Stromal cell of bone marrow (primary cell): ENCODE results near the gene RASGRP2.

Source experiments
- DNase-seq: peaks from one replicate; pipeline ENCODE4 v3.0.0-alpha.2; 2012; ENCODE audit warnings: low read depth

Gene RASGRP2

GRCh38 chr11:64743591-64744543 is at the start of gene RASGRP2:
Gene RASGRP2 (minus strand): TSS chr11:64744142. CDS start chr11:64742866, 1,276 bp downstream.
- no peak for DNase-seq

DNA sequence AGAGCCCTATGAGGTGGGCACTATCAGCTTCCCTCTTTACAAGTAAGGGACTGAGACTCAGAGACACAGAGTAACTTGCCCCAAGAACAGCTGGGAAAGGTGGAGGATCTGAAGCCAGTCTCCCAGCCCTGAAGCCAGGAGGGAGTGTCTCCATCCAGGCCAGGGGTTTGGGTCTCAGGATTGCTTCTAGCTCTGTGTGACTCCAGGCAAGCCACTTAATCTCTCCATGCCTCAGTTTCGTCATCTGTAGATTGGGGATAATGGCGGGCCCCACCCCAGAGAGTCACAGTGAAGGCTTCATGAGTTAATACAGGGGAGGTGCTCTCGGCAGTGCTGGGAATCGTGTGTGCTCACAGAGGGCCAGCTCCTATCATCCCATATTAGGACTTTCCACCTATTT is 48.5 kb upstream of the RASGRP2 start:
- DNase-seq: no peak

DNA sequence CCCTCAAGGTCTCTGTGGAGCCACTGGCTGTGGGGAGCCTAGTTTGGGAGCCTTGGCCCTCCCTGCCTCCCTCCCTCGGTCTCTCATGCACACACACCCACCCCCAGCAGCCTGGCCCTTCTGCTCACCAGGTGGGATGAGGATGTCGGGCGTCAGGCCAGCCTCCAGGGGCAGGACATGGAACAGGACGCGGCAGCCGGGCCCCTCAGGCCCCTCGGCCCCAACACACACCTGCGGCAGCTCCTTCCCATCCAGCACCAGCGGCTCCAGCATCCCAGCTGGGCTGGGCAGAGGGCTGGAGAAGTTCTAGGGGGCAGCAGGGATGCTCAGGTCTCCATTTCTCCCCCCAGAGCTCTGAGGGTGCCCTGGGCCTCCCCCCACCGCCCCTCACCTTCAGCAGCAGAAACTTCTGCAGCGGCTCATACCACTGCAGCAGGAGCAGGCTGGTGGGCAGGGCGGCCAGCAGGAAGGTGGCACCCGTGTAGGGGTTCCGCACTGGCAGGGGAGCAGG is 47.9 kb upstream of the RASGRP2 start:
- no peak for DNase-seq

DNA sequence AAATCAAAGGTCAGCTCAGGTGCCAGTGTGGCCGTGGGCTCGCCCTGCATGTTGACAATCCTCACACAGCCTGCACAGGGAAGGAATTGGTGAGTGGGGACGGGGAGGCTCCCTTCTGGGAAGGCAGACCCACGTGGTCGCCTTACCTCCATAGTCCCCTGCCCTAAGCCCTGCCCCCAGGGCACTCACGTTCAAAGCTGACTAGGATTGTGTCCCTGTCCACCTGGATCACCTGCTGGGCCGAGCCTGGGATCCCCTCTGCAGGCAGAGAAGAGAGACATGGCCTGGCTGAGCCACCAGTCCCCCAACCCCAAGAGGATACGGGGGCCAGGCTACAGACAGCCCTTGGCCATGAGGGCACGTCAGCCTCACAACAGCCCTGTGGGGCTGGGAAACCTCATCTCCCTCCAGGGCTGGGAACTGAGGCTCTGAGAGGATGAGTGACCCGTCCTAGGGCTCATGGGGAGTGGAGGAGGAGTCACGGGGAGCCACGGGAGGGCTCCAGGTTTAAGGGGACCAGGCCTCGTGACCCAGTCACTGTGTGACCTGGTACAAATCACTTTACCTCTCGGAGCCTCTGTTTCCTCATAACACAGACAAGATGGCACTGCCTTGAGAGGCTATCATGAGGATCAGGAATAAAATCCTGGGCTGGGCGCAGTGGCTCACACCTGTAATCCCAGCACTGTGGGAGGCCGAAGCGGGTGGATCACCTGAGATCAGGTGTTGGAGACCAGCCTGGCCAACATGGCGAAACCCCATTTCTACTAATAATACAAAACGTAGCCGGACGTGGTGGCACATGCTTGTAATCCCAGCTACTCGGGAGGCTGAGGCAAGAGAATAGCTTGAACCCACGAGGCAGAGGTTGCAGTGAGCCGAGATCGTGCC is 46.5 kb upstream of the RASGRP2 start:
- no peak for DNase-seq

DNA sequence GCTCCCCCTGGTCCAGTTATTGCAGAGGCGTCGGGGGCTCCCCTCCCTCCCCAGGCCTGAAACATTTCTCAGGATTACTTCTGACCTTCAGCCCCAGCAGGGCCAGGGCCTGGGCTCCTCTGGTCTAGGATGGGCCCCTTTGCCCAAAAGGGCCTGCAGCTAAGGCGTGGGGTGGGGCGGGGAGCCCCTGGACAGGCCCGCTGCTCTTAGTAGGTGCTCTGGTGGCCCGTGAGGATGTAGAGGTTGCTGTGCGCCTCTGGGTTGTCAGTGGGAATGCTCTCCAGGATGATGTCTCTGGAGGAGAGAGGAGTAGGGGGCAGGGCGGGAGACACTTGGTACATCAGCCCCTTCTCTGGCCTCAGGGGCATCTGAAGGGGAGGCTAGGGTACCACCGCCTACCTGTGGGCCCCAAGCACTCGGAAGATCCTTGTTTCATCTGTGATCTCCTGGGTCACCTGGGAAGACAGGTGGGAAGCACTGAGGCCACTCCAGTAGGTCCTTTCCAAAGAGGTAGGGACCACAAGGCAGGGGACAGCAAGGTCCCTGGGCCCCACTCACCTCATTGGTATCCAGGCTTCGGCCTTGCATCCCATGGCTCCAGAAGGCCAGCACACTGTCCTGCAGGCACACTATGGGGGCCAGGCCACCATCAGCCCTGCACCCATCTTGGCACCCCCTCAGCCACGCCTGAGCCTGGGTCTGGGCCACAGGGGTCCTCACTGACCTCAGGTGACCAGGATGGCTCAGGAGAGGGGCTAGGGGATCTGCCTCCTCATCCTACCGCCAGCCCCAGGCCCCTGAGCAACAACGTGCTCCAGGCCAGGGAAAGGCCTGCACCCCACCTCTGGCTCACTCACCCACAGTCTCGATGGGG is 45.6 kb upstream of the RASGRP2 start:
- DNase-seq: no peak

- DNase-seq: no peak
Measured at GRCh38 chr11:64788321-64789215, 44.6 kb upstream of the RASGRP2 start.

DNA sequence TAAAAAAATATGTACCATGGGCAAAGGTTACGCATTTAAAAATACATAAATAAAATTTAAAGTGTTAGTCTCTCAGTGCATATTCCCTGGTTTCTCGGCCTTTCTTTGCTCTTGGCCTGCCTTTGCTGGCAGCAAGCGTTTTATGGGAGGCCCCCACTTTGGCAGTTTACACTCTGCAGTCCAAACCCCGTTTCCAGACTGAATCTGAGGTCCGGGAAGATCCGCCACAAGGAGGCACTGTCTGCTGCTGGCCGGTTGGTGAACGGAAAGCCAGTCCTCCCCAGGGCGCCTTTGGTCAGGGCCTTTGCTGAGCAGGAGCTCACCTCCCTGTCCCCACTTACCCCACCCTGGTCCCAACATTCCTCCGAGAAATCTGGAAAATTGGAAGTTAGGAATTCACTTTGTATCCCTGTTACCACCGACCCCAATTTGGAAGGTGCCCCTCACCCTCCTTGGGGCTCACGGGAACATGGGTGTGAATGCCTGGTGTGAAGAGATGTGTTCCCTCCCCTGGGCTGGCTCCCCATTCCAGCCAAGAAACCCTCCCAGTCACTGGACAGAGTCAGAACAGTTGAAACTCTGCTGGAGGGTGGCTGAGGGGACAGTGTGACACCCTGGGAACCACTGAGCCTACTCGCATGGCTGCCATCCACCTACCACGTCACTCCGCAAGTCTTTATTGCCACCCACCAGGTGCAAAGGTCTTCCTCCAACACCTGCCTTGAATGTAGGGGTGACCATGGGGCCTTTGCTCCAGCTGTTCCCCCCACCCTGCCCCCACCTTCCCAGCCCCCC is 43.8 kb upstream of the RASGRP2 start:
- DNase-seq: no peak

DNA sequence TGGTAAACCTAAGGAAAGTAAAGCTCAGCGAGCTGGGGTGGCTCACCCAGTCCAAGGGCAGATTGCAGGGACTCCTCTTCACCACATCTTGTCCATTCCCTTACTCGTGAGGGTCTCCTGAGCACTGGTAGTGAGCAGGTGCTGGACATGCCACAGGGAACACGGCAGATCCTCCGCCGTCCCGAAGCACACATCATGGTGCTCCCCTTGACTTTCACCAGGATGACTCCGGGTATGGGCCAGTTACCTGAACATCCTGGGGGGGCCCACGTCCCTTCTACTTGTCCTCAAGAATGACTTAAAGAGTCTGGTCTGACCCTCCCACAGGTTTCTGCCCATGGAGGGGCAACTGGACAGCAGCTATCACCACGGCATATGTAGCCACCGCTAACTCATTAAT is 42.4 kb upstream of the RASGRP2 start:
- DNase-seq: no peak

DNA sequence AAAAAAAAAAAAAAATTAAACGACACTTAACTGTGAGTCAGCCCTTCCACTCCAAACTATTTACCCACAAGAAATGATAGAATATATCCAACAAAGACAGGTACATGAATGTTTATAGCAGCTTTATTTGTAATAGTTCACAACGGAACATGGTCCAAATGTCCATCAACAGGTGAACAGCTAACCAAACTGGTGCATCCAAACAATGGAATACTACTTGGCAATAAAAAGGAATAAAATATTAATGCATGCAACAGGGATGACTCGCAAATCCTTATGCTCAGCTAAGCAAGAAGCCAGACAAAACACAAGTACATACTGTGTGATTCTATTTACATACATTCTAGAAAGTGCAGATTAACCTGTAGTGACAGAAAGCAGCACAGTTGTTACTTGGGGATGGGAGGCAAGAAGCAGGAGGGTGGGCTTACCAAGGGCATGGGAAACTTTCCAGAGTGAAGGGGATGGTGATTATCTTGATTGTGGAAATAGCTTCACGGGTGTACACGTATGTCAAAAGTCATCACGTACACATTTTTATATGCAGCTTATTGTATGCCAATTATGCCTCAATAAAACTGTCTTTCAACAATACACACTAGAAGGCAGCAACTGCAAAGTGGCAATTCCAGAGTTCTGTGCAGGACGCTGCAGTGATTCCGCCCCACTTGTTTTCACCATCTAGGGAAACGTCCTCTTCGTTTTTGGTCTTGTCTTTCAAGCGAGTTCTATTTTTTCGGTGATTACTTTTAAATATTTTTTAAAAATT is 41.1 kb upstream of the RASGRP2 start:
- no peak for DNase-seq

DNA sequence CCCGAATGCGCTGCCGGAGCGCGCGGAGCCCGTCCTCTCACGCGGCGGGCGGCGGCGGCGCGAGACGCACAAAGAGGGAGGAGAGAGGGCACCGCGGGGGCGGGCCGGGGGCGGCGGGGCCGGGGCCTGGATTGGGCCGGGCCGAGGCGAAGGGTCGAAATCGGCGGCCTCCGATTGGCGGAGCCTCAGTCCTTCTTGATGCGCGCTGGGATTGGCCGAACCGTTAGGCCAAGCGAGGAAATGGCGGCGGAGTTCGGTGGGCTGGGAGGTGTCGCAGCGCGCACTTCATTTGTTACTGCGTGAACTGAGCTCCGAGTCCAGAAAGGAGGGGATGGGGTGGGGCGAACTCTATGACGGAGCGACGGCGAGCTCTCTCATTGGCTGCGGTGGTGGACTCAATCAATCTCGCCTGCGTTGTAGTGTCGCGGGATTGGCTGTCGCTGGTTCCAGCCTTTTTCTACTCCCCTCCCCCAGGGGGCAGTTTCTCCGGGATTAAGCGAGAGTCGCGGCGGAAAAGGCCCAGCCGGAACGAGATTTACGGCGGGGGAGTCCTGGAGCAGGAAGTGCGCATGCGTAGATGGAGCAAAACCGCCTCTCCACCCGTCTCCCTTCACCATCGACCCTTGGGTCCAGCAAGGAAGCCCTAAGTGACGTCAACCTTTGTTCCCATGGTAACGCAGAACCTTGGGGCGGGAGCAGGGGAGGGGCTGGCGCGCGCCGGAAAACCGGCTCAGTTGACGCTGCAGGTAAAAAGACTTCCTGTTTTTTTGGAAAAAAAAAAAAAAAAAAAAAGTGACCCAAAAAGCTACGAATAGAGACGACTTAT is 34.7 kb upstream of the RASGRP2 start, which contains the start of gene SF1:
Gene SF1 (minus strand): TSS at position 70 of the 826 bp plus-strand sequence. CDS start 150 bp downstream, outside the sequence.
- DNase-seq: peak; percentile 100

GRCh38 chr11:64778223-64778472 is 34.2 kb upstream of the RASGRP2 start:
- no peak for DNase-seq

GRCh38 chr11:64777449-64778222 is 33.7 kb upstream of the RASGRP2 start:
- DNase-seq: peak; percentile 61

DNA sequence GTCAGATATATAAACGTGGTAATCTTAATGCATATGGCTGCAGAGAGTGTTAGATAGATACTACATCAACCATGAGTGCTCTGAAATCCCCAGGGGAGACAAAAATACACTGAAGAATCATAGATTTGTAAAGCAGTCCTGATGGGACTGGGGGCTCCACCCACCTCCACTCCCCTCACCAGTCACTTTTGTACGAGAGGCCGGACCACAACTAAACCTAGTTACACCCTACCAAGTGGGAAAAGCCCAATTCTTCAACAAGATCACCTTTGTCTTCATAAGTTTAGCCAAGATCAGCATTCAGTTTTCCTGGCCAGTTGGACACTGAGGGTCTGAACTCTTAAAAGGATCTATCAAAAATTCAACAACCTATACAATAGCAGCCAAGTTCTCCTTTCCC is 32.9 kb upstream of the RASGRP2 start:
- DNase-seq: no peak

GRCh38 chr11:64776425-64776824 is 32.5 kb upstream of the RASGRP2 start:
- no peak for DNase-seq

DNA sequence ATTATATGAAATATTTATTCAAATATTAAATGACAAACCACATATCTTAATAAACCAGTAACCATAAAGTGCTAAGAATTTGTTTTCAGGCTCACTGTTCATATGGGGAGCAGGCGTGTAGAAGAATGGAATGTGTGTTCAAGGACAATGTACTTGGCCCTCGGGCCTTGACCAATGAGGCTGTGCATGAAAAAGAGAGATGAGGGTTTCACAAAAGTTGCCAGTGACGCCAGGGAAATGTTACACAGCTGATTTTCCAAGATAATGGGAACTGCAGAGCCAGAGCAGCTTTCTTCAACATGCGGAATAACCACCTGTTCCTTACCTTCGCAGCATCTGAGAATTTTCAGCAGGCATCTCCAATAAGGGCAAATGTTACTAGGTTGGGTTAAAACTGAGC is 30.2 kb upstream of the RASGRP2 start:
- no peak for DNase-seq

- no peak for DNase-seq
Measured at GRCh38 chr11:64772303-64773018, 28.5 kb upstream of the RASGRP2 start.

DNA sequence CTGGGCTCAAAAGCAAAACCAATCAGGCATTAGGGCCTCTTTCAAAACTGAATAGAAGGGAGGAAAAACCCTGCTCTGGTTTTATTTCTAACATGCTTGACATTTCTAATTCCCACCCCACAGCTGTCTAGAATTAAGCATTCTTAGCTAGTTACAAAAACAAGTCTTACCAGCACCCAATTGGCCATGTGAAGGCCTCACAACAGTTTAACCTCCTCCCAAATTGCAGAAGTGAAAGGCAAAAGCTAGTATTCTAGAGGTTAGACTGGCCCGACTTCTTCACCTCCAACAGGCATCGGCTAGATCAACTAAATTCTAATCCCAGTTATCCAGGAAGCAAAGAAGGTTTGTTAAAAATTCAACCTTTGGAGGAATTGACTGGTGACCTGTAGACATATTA is 27.9 kb upstream of the RASGRP2 start:
- DNase-seq: no peak
